ENCODE data around the gene PMVK.
"Not testable (repeated sequence)": the region's sequence is repeated elsewhere in the genome, so short reads cannot be mapped to it uniquely, and the experiment has no call there.

The PMVK gene

GRCh38 chr1:154912755-154913154, 23.8 kb downstream of the PMVK start:
- DNase-seq (ENCODE audit: low read depth), result no peak

GRCh38 chr1:154911691-154912550, 24.6 kb downstream of the PMVK start:
- no peak for DNase-seq (ENCODE audit: low read depth)

GRCh38 chr1:154910851-154911250, 25.7 kb downstream of the PMVK start:
- DNase-seq (ENCODE audit: low read depth), result no peak

GRCh38 chr1:154908937-154909336, 27.6 kb downstream of the PMVK start:
- no peak for DNase-seq (ENCODE audit: low read depth)

GRCh38 chr1:154908129-154908528, 28.4 kb downstream of the PMVK start:
- not testable (repeated sequence) for DNase-seq (ENCODE audit: low read depth)

GRCh38 chr1:154906621-154907081, 29.9 kb downstream of the PMVK start:
- DNase-seq (ENCODE audit: low read depth), result no peak

- DNase-seq (ENCODE audit: low read depth), result no peak
Observed at GRCh38 chr1:154902938-154903566, 33.5 kb downstream of the PMVK start.

GRCh38 chr1:154901591-154901990, 34.9 kb downstream of the PMVK start:
- no peak for DNase-seq (ENCODE audit: low read depth)

GRCh38 chr1:154899041-154899440, 37.5 kb downstream of the PMVK start:
- no peak for DNase-seq (ENCODE audit: low read depth)

- DNase-seq (ENCODE audit: low read depth), result no peak
Observed at GRCh38 chr1:154896771-154897286, 39.7 kb downstream of the PMVK start.

- no peak for DNase-seq (ENCODE audit: low read depth)
Observed at GRCh38 chr1:154895798-154896197, 40.7 kb downstream of the PMVK start.

GRCh38 chr1:154891452-154891851, 45.1 kb downstream of the PMVK start:
- DNase-seq (ENCODE audit: low read depth), result no peak

GRCh38 chr1:154888757-154889156, 47.8 kb downstream of the PMVK start:
- DNase-seq (ENCODE audit: low read depth), result no peak

GRCh38 chr1:154886281-154887015, 50.1 kb downstream of the PMVK start:
- DNase-seq (ENCODE audit: low read depth), result no peak

GRCh38 chr1:154884869-154885701, 51.4 kb downstream of the PMVK start:
- no peak for DNase-seq (ENCODE audit: low read depth)

GRCh38 chr1:154883919-154884868, 52.3 kb downstream of the PMVK start:
- DNase-seq (ENCODE audit: low read depth), result no peak

- DNase-seq (ENCODE audit: low read depth), result no peak
Observed at GRCh38 chr1:154881820-154882535, 54.5 kb downstream of the PMVK start.

GRCh38 chr1:154880671-154881070, 55.8 kb downstream of the PMVK start:
- no peak for DNase-seq (ENCODE audit: low read depth)

GRCh38 chr1:154879038-154879421, 57.5 kb downstream of the PMVK start:
- DNase-seq (ENCODE audit: low read depth), result no peak

Measured in activated gamma-delta T cell treated with anti-CD3 and anti-CD28 coated beads, Interleukin-2, amount 50 U/mL, for 16 hours (primary cell).